ENCODE data around the gene AMELY. TPM values are rescaled to one million over a fixed set of nuclear protein-coding genes. Genes with fewer than 3 reads are reported as not detected.

AMELY gene, protein sequence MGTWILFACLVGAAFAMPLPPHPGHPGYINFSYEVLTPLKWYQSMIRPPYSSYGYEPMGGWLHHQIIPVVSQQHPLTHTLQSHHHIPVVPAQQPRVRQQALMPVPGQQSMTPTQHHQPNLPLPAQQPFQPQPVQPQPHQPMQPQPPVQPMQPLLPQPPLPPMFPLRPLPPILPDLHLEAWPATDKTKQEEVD
- total RNA-seq (2012; rRNA removed) = not detected in 2 replicates

DNA sequence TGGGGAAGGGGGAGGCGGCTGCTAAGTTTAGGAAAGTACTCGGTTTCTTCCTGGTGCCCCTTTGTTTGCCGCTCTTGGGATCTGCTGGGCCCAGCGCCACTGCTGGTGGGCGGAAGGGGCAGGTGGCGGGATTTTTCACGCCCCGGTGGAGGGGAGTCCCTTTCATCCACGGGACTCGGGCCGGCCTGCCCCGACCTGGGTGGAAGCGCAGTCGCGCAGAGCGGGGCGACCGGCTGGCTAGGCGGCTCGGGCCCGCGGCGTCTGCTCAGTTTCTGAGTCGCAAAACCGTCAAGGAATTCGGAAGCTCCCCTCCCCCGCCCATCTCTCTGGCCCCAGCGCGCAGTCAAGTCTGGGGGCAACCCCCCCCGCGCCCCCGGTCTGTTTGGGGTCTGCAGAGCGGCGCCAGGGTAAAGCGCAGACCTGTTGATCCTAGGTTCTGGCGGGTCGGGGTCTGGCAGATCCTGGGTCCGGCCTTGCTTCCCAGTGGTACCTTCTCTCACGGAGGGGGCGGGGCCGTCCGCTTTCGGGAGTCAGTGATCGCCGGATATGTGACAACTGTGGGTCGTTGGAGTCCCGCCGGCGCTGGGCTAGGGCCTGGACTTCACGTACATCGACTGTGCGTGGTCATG lies at the start of gene AMELY:
Gene AMELY (minus strand): TSS at position 500 of the 629 bp plus-strand sequence. CDS start 39,144 bp downstream, outside the sequence.
- Histone ChIP-seq H3K36me3 (ENCODE audit: insufficient read depth, low read length) (no peaks in the 10 kb centered on the region), H3K4me1 (ENCODE audit: control insufficient read depth, insufficient read depth, low read length) (no peaks in the 10 kb centered on the region), H3K4me2 (ENCODE audit: low read length) (no peak within 1 kb of the TSS), H3K27me3 (ENCODE audit: control insufficient read depth, insufficient read depth, low read length) (no peaks in the 10 kb centered on the region), H3K4me3 (ENCODE audit: low read length) (no peak within 1 kb of the TSS), H3K9ac (ENCODE audit: low read depth, low read length) (no peak within 1 kb of the TSS), H3K9me3 (replicated peaks; ENCODE audit: low read length) (no peaks in the 10 kb centered on the region)

DNA sequence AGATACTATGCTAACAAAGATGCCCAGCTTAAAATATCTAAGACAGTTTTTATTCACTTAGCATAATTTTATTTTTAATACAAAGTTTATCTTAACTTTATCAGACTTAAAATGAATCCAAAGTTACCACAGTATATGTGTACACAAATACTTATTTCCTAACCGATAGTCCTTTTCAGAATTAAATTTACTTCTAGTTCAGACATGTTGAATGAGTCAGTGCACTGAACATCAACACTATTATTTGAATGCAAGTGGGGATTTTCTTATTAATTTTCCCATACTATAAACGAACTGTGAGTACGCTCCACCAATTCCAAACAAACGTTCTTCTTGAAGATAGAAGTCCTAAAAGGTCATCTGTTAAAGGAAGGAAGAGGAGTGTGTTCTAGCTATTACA lies 38.4 kb upstream of the AMELY start:
- no peak overlapping the region for H3K4me3 ChIP-seq (ENCODE audit: low read length)
- H3K4me1 ChIP-seq (ENCODE audit: control insufficient read depth, insufficient read depth, low read length) = no peaks in the 10 kb centered on the region

DNA sequence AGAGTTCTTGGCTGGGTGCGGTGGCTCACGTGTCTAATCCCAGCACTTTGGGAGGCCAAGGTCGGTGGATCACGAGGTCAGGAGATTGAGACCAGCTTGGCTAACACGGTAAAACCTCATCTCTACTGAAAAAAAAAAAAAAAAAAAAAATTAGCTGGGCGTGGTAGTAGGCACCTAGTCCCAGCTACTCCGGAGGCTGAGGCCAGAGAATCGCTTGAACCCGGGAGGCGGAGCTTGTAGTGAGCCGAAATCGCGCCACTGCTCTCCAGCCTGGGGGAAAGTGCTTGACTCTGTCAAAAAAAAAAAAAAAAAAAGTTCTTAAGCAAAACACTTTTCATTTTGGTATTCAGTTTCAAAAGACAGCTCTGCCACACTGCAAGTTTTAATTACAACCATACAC lies 36.8 kb upstream of the AMELY start:
- H3K4me3 ChIP-seq (ENCODE audit: low read length) = no peak overlapping the region
- H3K9ac ChIP-seq (ENCODE audit: low read depth, low read length) = no peak overlapping the region
- H3K27me3 ChIP-seq (ENCODE audit: control insufficient read depth, insufficient read depth, low read length) = no peaks in the 10 kb centered on the region

More for the DNA sequence above, 38.4 kb upstream of the AMELY start:
- no peaks in the 10 kb centered on the region for H3K9me3 ChIP-seq (replicated peaks; ENCODE audit: low read length)
- no peak overlapping the region for H3K4me2 ChIP-seq (ENCODE audit: low read length)
- no peaks in the 10 kb centered on the region for H3K27me3 ChIP-seq (ENCODE audit: control insufficient read depth, insufficient read depth, low read length)
- no peak overlapping the region for H3K9ac ChIP-seq (ENCODE audit: low read depth, low read length)
- H3K36me3 ChIP-seq (ENCODE audit: insufficient read depth, low read length) = no peaks in the 10 kb centered on the region

DNA sequence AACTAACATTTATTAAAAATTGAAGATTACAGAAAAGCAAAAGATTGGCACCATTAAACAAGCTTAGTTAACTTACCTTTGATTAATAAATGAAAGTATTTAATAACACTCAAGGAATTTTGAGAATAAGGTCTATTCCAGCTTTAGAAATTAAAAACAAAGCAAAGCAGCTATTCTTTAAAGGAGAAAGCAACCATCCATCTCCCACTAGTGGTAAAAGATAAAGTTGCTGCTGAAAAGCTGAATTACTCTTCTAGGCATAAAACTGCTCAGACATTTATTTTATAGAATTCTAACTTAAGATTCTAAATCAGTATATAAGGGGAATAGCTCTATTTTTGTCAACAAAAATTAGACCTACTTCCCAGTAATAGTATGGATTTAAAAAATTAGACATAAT lies 36.1 kb upstream of the AMELY start:
- H3K4me3 ChIP-seq (ENCODE audit: low read length) = no peak overlapping the region
- no peaks in the 10 kb centered on the region for H3K36me3 ChIP-seq (ENCODE audit: insufficient read depth, low read length)
- no peak overlapping the region for H3K4me2 ChIP-seq (ENCODE audit: low read length)
- H3K4me1 ChIP-seq (ENCODE audit: control insufficient read depth, insufficient read depth, low read length) = no peaks in the 10 kb centered on the region
- no peaks in the 10 kb centered on the region for H3K27me3 ChIP-seq (ENCODE audit: control insufficient read depth, insufficient read depth, low read length)
- H3K9me3 ChIP-seq (replicated peaks; ENCODE audit: low read length) = no peaks in the 10 kb centered on the region
- H3K9ac ChIP-seq (ENCODE audit: low read depth, low read length) = no peak overlapping the region

More for the DNA sequence above, 36.8 kb upstream of the AMELY start:
- Histone ChIP-seq H3K9me3 (replicated peaks; ENCODE audit: low read length) (no peaks in the 10 kb centered on the region), H3K4me2 (ENCODE audit: low read length) (no peak overlapping the region), H3K4me1 (ENCODE audit: control insufficient read depth, insufficient read depth, low read length) (no peaks in the 10 kb centered on the region), H3K36me3 (ENCODE audit: insufficient read depth, low read length) (no peaks in the 10 kb centered on the region)

DNA sequence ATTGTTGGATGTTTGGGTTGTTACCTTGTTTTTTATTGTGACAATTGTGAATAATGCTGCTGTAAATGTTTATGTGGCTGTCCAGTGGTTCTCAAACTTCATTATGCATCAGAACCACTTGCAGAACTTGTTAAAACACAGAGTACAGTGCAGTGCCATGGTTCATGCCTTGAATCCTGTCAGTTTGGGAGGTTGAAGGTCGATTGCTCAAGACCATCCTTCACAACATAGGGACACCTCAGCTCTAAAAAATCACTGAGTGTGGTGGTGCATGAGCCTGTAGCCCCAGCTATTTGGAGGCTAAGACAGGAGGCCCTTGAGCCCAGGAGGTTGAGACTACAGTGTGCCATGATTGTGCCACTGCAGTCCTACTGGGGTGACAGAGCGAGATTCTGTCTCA lies 23.9 kb upstream of the AMELY start:
- no peaks in the 10 kb centered on the region for H3K36me3 ChIP-seq (ENCODE audit: insufficient read depth, low read length)

DNA sequence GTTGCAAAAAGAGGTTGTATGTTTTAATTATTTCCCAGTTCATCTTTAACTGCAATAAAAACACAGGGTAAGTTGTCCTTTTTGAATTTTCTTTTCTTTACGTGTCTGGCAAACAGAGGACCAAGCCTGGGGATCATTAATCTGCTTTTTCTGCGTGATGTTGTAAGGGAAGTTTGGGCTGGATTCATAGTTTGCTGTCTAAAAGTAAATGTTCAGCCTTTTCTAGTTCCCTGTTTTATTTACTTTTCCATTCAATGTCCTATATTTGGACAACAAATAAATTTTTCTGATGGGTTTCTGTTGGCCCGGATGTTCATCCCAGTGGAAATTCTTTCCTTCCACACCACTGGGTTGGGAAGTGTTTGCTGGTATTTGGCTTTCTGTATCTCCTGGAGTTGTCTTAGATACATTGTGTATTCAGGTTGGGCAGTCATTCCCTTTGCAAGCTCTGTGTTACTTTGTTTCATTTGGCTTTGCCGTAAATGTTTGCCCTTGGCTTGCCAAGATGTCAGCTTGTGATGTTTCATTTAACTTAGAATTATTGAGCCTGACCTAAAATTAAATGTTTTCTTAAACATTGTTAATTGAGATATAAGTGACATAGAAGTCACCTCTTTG lies 20.3 kb upstream of the AMELY start:
- Histone ChIP-seq H3K9me3 (replicated peaks; ENCODE audit: low read length) (no peaks in the 10 kb centered on the region), H3K36me3 (ENCODE audit: insufficient read depth, low read length) (no peaks in the 10 kb centered on the region), H3K4me1 (ENCODE audit: control insufficient read depth, insufficient read depth, low read length) (no peaks in the 10 kb centered on the region), H3K4me2 (ENCODE audit: low read length) (no peak overlapping the region), H3K9ac (ENCODE audit: low read depth, low read length) (no peak overlapping the region), H3K27me3 (ENCODE audit: control insufficient read depth, insufficient read depth, low read length) (no peaks in the 10 kb centered on the region), H3K4me3 (ENCODE audit: low read length) (no peak overlapping the region)

More for the DNA sequence above, 23.9 kb upstream of the AMELY start:
- Histone ChIP-seq H3K9ac (ENCODE audit: low read depth, low read length) (no peak overlapping the region), H3K4me3 (ENCODE audit: low read length) (no peak overlapping the region), H3K4me1 (ENCODE audit: control insufficient read depth, insufficient read depth, low read length) (no peaks in the 10 kb centered on the region), H3K27me3 (ENCODE audit: control insufficient read depth, insufficient read depth, low read length) (no peaks in the 10 kb centered on the region), H3K4me2 (ENCODE audit: low read length) (no peak overlapping the region), H3K9me3 (replicated peaks; ENCODE audit: low read length) (no peaks in the 10 kb centered on the region)

DNA sequence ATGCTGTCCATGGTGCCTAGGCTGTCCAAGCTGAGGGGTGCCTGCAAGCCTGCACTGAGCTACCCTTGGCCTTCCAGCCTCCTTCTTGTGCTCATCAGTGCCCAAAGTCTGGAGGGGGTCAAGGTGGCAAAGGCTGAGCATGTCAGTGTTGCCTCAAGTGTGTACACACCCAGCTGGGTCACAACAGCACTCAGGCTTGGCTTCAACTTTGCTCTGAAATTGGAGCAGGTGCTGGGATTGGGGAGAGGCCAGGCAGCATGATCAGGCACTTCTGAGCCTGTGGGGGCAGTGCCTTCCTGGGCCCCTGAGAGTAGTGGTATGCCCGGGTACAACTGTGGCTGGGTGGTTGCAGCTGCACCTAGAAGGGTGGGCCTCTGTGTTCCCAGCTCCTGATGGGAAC lies 17.7 kb upstream of the AMELY start:
- Histone ChIP-seq H3K27me3 (ENCODE audit: control insufficient read depth, insufficient read depth, low read length) (no peaks in the 10 kb centered on the region), H3K36me3 (ENCODE audit: insufficient read depth, low read length) (no peaks in the 10 kb centered on the region), H3K4me2 (ENCODE audit: low read length) (no peak overlapping the region), H3K9me3 (replicated peaks; ENCODE audit: low read length) (no peaks in the 10 kb centered on the region), H3K4me3 (ENCODE audit: low read length) (no peak overlapping the region), H3K4me1 (ENCODE audit: control insufficient read depth, insufficient read depth, low read length) (no peaks in the 10 kb centered on the region), H3K9ac (ENCODE audit: low read depth, low read length) (no peak overlapping the region)

DNA sequence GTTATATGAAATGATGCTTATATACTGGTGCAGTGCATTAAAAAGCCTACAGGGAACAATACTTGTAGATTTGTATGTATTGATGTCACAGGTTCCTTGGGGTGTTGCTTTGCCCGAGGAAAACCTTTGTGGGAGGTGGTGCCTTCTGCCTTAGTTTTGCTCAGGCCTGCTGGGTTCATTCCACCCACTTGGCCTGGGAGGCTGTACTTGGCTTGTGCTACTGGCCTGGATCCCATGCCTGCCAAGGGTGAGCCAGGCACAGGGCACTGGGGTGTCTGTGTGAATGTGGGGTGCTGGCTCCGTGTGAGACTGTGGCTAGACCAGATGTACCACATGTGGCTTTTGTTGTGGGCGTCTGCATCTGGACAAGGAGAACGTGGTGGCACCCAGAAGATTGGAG lies 16.7 kb upstream of the AMELY start:
- Histone ChIP-seq H3K4me1 (ENCODE audit: control insufficient read depth, insufficient read depth, low read length) (no peaks in the 10 kb centered on the region), H3K27me3 (ENCODE audit: control insufficient read depth, insufficient read depth, low read length) (no peaks in the 10 kb centered on the region), H3K4me2 (ENCODE audit: low read length) (no peak overlapping the region), H3K9ac (ENCODE audit: low read depth, low read length) (no peak overlapping the region), H3K9me3 (replicated peaks; ENCODE audit: low read length) (no peaks in the 10 kb centered on the region), H3K4me3 (ENCODE audit: low read length) (no peak overlapping the region), H3K36me3 (ENCODE audit: insufficient read depth, low read length) (no peaks in the 10 kb centered on the region)

DNA sequence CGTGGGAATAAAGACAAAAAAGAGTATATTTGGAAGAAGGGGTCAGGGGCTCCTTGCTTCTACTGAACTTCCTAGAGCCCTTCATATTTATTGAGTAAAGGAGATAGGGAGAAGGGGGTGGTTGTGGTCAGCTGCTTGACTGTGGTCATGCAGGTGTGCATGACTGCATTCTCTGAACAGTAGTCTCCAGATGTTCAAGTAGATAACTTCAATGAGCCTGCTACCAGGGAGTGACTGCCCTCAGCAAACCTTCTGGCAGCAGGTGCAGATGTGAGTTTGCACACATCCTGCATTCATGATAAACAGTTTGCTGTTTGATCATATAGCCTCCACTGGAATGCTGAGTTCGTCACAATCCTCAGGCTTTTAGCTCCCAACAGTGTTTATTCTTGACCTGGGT lies 9.5 kb upstream of the AMELY start:
- Histone ChIP-seq H3K4me1 (ENCODE audit: control insufficient read depth, insufficient read depth, low read length) (no peaks in the 10 kb centered on the region), H3K4me3 (ENCODE audit: low read length) (no peak overlapping the region), H3K9ac (ENCODE audit: low read depth, low read length) (no peak overlapping the region), H3K36me3 (ENCODE audit: insufficient read depth, low read length) (no peaks in the 10 kb centered on the region), H3K27me3 (ENCODE audit: control insufficient read depth, insufficient read depth, low read length) (no peaks in the 10 kb centered on the region), H3K9me3 (replicated peaks; ENCODE audit: low read length) (no peaks in the 10 kb centered on the region), H3K4me2 (ENCODE audit: low read length) (no peak overlapping the region)

DNA sequence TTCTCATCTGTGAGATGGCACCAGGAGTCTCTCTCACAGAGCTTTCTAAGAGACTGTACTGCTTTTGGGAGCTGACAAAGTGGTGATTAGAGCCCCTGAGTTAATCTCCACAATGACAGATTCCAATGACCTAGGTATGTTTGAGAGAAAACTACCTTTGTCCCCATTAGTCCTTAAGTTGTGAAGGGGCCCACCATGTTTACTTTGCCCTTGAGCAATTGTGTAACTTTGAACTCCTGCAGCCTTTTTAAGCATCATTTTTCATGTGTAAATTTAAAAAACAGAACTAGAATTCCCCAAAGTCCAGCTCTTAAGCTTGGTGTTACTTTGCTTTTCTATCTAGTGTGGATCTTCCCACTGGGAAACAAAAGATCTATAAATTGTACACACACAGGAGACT lies 1.8 kb upstream of the AMELY start:
- Histone ChIP-seq H3K36me3 (ENCODE audit: insufficient read depth, low read length) (no peaks in the 10 kb centered on the region), H3K4me1 (ENCODE audit: control insufficient read depth, insufficient read depth, low read length) (no peaks in the 10 kb centered on the region), H3K4me2 (ENCODE audit: low read length) (no peak overlapping the region), H3K9me3 (replicated peaks; ENCODE audit: low read length) (no peaks in the 10 kb centered on the region), H3K4me3 (ENCODE audit: low read length) (no peak overlapping the region), H3K9ac (ENCODE audit: low read depth, low read length) (no peak overlapping the region), H3K27me3 (ENCODE audit: control insufficient read depth, insufficient read depth, low read length) (no peaks in the 10 kb centered on the region)

DNA sequence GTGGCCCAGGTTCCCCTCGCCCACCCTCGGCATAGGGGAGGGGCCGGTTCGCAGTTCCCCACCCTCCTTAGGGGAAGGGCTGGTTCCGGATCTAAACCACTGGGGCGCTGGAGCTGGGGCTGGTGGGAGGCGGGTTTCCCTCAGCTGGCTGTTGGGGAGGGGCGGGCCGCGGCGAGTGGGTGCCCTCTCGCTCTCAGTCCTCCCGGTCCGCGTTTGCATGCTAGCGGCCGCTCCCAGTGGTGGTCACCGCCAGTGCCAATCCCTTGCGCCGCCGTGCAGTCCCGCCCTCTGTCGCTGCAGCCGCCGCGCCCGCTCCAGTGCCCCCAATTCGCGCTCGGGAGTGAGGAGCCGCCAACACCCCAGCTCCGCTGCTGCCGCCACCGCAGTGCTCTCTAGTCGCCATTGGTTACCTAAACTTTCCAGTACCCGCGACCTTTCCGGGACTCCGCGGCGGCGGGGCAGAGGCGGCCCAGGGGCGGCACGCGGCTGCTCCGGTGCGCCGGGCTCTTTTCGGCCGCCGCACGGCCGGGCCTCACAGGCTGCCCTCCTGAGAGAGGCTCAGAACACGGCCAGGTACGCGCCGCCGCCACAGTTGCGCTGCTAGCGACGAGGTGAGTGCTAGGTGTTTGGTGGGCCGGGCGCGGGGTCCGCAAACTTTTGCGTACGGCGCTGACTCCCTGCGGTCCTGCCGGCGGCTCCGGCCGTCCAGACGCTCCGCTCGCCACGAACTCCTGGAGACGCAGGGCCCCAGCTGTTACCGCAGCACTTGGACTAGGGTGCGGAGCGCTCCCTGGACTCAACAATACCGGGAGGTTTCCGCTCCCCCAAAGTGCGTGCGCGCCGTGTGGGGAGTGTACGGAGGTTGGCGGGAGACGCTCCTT lies 940 bp downstream of the AMELY start, which contains the start of gene TBL1Y:
Gene TBL1Y (plus strand): TSS at position 326 of the 881 bp plus-strand sequence. CDS start 114,388 bp downstream, outside the sequence.
- no peak within 1 kb of the TSS for H3K4me3 ChIP-seq (ENCODE audit: low read length)
- no peaks in the 10 kb centered on the region for H3K9me3 ChIP-seq (replicated peaks; ENCODE audit: low read length)
- no peaks in the 10 kb centered on the region for H3K36me3 ChIP-seq (ENCODE audit: insufficient read depth, low read length)
- no peak within 1 kb of the TSS for H3K9ac ChIP-seq (ENCODE audit: low read depth, low read length)
- H3K27me3 ChIP-seq (ENCODE audit: control insufficient read depth, insufficient read depth, low read length) = no peaks in the 10 kb centered on the region
- H3K4me1 ChIP-seq (ENCODE audit: control insufficient read depth, insufficient read depth, low read length) = no peaks in the 10 kb centered on the region
- no peak within 1 kb of the TSS for H3K4me2 ChIP-seq (ENCODE audit: low read length)
